Mucosa of rectum (tissue), 2 donors: ENCODE results near the gene CUBN.

Source experiments
- H3K27ac ChIP-seq, 2 donors: one replicate each; pipeline ENCODE4 v1.7.0; 2013; ENCODE audit warnings: inconsistent platforms in 2 of 2, low read depth in 2 of 2, low read length in 2 of 2
- H3K27me3 ChIP-seq, 2 donors: one replicate each; pipeline ENCODE4 v1.7.0; 2013; ENCODE audit warnings: low read length in 2 of 2; ENCODE audit not compliant: control insufficient read depth in 2 of 2, insufficient read depth in 2 of 2
- H3K36me3 ChIP-seq, 2 donors: one replicate each; pipeline ENCODE4 v1.7.0; 2013; ENCODE audit warnings: low read length in 2 of 2; ENCODE audit not compliant: control insufficient read depth in 2 of 2, insufficient read depth in 2 of 2
- H3K4me1 ChIP-seq, 2 donors: one replicate each; pipeline ENCODE4 v1.7.0; 2013; ENCODE audit warnings: low read length in 2 of 2, mild to moderate bottlenecking in 1 of 2; ENCODE audit not compliant: control insufficient read depth in 2 of 2, insufficient read depth in 2 of 2
- H3K4me3 ChIP-seq, 2 donors: one replicate each; pipeline ENCODE4 v1.7.0; 2013; ENCODE audit warnings: low read length in 2 of 2
- H3K9ac ChIP-seq, 2 donors: one replicate each; pipeline ENCODE4 v1.7.0; 2013; ENCODE audit warnings: low read length in 2 of 2, low read depth in 1 of 2, mild to moderate bottlenecking in 1 of 2
- H3K9me3 ChIP-seq, 2 donors: one replicate each; pipeline ENCODE4 v1.7.0; 2013; ENCODE audit warnings: low read length in 2 of 2; ENCODE audit not compliant: control insufficient read depth in 2 of 2
- donor health status: healthy.
- donor health status: Normal muscosa, but diverticular disease.

Gene CUBN

GRCh38 chr10:17006631-17007417 is 122.8 kb downstream of the CUBN start:
- Histone ChIP-seq H3K4me1 (peaks cover 0 to 8% of the 10 kb centered on the region in 2 donors), H3K9me3 (no peaks in the 10 kb centered on the region), H3K9ac (no peak overlapping the region), H3K27me3 (no peaks in the 10 kb centered on the region), H3K27ac (peak overlapping the region; percentile 10 to 68), H3K4me3 (no peak overlapping the region), H3K36me3 (no peaks in the 10 kb centered on the region)

- Histone ChIP-seq H3K9ac (no peak overlapping the region), H3K27me3 (no peaks in the 10 kb centered on the region), H3K27ac (peak overlapping the region; percentile 10 to 60), H3K9me3 (no peaks in the 10 kb centered on the region), H3K36me3 (no peaks in the 10 kb centered on the region), H3K4me3 (no peak overlapping the region), H3K4me1 (peaks cover 0 to 11% of the 10 kb centered on the region in 2 donors)
Observed at GRCh38 chr10:17005621-17006566, 123.7 kb downstream of the CUBN start.

DNA sequence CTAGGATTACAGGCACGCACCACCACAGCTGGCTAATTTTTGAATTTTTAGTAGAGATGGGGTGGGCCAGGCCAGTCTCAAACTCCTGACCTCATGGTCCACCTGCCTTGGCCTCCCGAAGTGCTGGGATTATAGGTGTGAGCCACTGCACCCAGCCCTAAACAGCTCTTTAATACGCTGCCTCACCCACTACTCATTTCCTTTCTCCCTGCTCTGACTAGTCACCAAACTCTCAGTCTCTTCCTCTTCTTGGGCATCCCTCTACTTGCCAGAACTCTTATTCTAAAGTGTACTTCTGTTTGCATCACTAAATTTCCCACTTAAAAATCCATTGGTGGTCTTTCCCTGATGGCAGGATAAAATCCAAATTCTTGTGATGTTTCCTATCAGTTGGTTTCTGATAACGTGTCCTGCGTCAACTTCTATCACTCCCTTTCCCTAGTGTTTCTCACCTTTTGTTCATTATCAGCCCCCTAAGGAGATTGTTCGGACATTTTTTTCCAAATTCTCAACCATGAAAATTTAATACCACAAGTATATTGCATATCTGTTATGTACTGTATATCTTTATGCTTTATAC is 124.7 kb downstream of the CUBN start:
- Histone ChIP-seq H3K9ac (no peak overlapping the region), H3K9me3 (no peaks in the 10 kb centered on the region), H3K27ac (no peak overlapping the region), H3K4me1 (peaks cover 0 to 7% of the 10 kb centered on the region in 2 donors), H3K27me3 (no peaks in the 10 kb centered on the region), H3K36me3 (no peaks in the 10 kb centered on the region), H3K4me3 (no peak overlapping the region)

DNA sequence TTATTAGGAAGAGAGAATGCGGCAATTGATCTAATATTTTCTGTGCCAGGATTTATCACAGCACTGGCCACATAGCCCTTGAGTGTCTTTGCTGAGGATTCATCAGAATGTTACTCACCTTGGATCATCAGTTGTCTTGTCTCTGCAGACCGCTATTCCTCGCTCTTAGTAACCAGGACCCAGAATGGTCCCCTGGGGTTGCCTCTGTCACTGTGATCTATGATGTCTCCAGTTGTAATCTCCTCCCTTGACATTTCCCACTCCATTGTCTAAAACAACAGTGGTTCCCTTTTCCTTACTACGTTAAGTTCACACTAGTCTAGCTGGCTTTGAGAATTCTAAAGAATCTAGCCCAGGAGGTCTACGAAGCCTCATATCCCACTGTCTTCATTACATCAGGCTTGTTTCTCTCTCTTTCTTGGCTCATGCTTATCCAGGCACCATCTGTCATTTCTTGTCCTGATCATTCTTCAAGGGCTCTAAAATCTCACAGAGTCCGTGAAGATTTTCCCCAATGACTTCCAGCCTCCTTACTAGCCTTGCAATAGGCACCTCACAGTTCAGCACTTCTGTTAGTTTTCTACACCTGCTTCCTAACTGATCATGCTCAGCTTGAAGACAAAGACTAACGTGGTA is 125.8 kb downstream of the CUBN start:
- H3K9ac ChIP-seq = no peak overlapping the region
- peaks cover 0 to 4% of the 10 kb centered on the region in 2 donors for H3K4me1 ChIP-seq
- H3K9me3 ChIP-seq = no peaks in the 10 kb centered on the region
- H3K36me3 ChIP-seq = no peaks in the 10 kb centered on the region
- peak overlapping the region in 1 of 2 donors; percentile 13 for H3K27ac ChIP-seq
- no peak overlapping the region for H3K4me3 ChIP-seq
- H3K27me3 ChIP-seq = no peaks in the 10 kb centered on the region

- Histone ChIP-seq H3K27ac (peak overlapping the region; percentile 67 to 78), H3K36me3 (no peaks in the 10 kb centered on the region), H3K4me1 (peaks cover 0 to 4% of the 10 kb centered on the region in 2 donors), H3K9ac (peak overlapping the region in 1 of 2 donors; percentile 8), H3K27me3 (no peaks in the 10 kb centered on the region), H3K4me3 (no peak overlapping the region), H3K9me3 (no peaks in the 10 kb centered on the region)
Observed at GRCh38 chr10:17003151-17003550, 126.5 kb downstream of the CUBN start.

GRCh38 chr10:17001961-17002749 is 127.5 kb downstream of the CUBN start:
- peak overlapping the region in 1 of 2 donors; percentile 47 for H3K9ac ChIP-seq
- H3K9me3 ChIP-seq = no peaks in the 10 kb centered on the region
- peaks cover 0 to 4% of the 10 kb centered on the region in 2 donors for H3K4me1 ChIP-seq
- no peaks in the 10 kb centered on the region for H3K27me3 ChIP-seq
- peak overlapping the region; percentile 67 to 78 for H3K27ac ChIP-seq
- H3K36me3 ChIP-seq = no peaks in the 10 kb centered on the region
- H3K4me3 ChIP-seq = peak overlapping the region in 1 of 2 donors; percentile 17

- H3K4me3 ChIP-seq = no peak overlapping the region
- H3K4me1 ChIP-seq = peaks cover 0 to 4% of the 10 kb centered on the region in 2 donors
- no peak overlapping the region for H3K9ac ChIP-seq
- H3K9me3 ChIP-seq = no peaks in the 10 kb centered on the region
- H3K27me3 ChIP-seq = no peaks in the 10 kb centered on the region
- H3K27ac ChIP-seq = peak overlapping the region; percentile 32 to 78
- no peaks in the 10 kb centered on the region for H3K36me3 ChIP-seq
Observed at GRCh38 chr10:17001297-17001744, 128.3 kb downstream of the CUBN start.

DNA sequence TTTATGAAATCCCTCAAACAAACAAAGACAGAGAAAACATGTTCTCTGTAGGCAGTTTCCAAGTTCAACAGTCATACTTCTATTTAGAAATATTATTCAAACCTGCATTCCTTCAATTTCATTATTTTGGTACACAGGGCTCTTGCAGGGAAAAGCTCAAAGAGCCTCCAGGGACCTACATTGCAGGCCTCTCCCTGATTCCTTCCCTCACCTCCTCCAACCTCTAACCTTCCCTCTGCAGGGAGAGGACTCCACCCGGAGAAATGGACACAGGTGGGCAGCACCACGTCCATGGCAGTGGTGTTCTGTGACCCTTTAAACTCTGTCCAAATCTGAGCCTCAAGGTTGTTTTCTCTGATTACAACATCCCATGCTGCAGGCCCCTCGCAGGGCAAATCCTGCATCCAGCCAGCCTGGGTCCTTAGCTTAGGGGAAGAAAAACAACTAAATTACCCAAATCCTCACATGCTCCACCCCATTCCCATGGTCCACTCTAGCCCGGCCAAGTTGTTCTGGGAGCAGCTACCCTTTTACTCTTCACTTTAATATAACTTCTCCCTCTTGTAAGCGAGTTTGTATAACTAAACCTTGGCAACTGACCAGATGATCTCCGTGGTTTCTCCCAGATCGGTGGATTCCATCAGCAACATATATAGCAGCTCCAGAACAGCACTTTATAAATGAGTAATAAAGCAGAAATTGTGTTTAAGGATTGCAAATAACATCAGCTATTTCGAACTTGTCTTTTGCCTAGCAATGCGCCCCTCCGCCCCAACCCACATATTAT is 129.8 kb downstream of the CUBN start:
- Histone ChIP-seq H3K9me3 (no peaks in the 10 kb centered on the region), H3K36me3 (no peaks in the 10 kb centered on the region), H3K4me3 (no peak overlapping the region), H3K9ac (no peak overlapping the region), H3K27ac (no peak overlapping the region), H3K4me1 (peaks cover 0 to 4% of the 10 kb centered on the region in 2 donors), H3K27me3 (no peaks in the 10 kb centered on the region)
